Osteoblast (primary cell): Measurements from ENCODE around the gene ZNF496. TPM values are rescaled to one million over a fixed set of nuclear protein-coding genes. Genes with fewer than 3 reads are reported as not detected.
A peak's percentile ranks its signal among the peaks of the same experiment; 100 is the strongest.
"Not testable (repeated sequence)": the region's sequence is repeated elsewhere in the genome, so short reads cannot be mapped to it uniquely, and the experiment has no call there.

Experiments used
- DNase-seq: peaks from one replicate; pipeline ENCODE4 v3.0.0; 2011; ENCODE audit warnings: low spot score, mixed read lengths; ENCODE audit not compliant: insufficient read length; ENCODE audit errors: missing footprints
- H2AFZ ChIP-seq: 2 replicates; pipeline ENCODE4 v1.6.0; 2011; ENCODE audit warnings: mild to moderate bottlenecking, low read length
- H3K27ac ChIP-seq: 2 replicates; pipeline ENCODE4 v1.5.1; 2011; ENCODE audit warnings: mild to moderate bottlenecking, low read depth, low read length, moderate library complexity
- H3K27me3 ChIP-seq: 2 replicates; pipeline ENCODE4 v1.6.0; 2012; ENCODE audit warnings: mild to moderate bottlenecking, control low read depth, inconsistent platforms, low read length, moderate library complexity; ENCODE audit not compliant: insufficient read depth
- H3K36me3 ChIP-seq: 2 replicates; pipeline ENCODE4 v1.5.1; 2011; ENCODE audit warnings: mild to moderate bottlenecking, low read length, control low read depth, moderate library complexity; ENCODE audit not compliant: insufficient read depth
- H3K4me1 ChIP-seq: 2 replicates; pipeline ENCODE4 v1.5.1; 2011; ENCODE audit warnings: mild to moderate bottlenecking, low read length, control low read depth, moderate library complexity; ENCODE audit not compliant: insufficient read depth
- H3K4me2 ChIP-seq: 2 replicates; pipeline ENCODE4 v1.6.0; 2011; ENCODE audit warnings: mild to moderate bottlenecking, low read length; ENCODE audit not compliant: insufficient read depth
- H3K4me3 ChIP-seq: fragments of 200-600 bp; sonication (generic); 3 replicates; pipeline ENCODE4 v1.5.1; 2012; ENCODE audit warnings: mild to moderate bottlenecking, low read length, inconsistent platforms; ENCODE audit not compliant: insufficient read depth
- H3K79me2 ChIP-seq: 2 replicates; pipeline ENCODE4 v1.6.0; 2012; ENCODE audit warnings: mild to moderate bottlenecking, low read length, control low read depth, inconsistent platforms; ENCODE audit not compliant: insufficient read depth
- H3K9me3 ChIP-seq: 2 replicates; pipeline ENCODE4 v1.5.1; 2011; ENCODE audit warnings: low read depth, low read length, control low read depth
- H4K20me1 ChIP-seq: 2 replicates; pipeline ENCODE4 v1.6.0; 2012; ENCODE audit warnings: mild to moderate bottlenecking, low read length, control low read depth; ENCODE audit not compliant: insufficient read depth
- CTCF ChIP-seq: IDR thresholded peaks from 2 replicates; pipeline ENCODE4 v1.5.1; 2011; ENCODE audit warnings: mild to moderate bottlenecking, low read depth, low read length, moderate library complexity; ENCODE audit errors: extremely low read depth
- total RNA-seq: library from RNA; depleted of rRNA; stranded (reverse); fragments of >200 nt; gene quantifications from 2 replicates; pipeline ENCODE4 v1.2.3, GENCODE V29; 2012

The ZNF496 gene
- total RNA-seq, 1 donor: 29.3 TPM

GRCh38 chr1:247357781-247358211, 26.1 kb upstream of the ZNF496 start:
- H3K36me3 ChIP-seq: no peaks in the 10 kb centered on the region
- no peak overlapping the region for H3K4me3 ChIP-seq
- peak overlapping the region; percentile 79 for H3K27ac ChIP-seq
- no peaks in the 10 kb centered on the region for H3K79me2 ChIP-seq
- H3K27me3 ChIP-seq: no peaks in the 10 kb centered on the region
- no peak overlapping the region for H3K4me2 ChIP-seq
- peaks cover 49% of the 10 kb centered on the region for H3K4me1 ChIP-seq
- H4K20me1 ChIP-seq: no peaks in the 10 kb centered on the region
- no peaks in the 10 kb centered on the region for H3K9me3 ChIP-seq
- DNase-seq: peak; percentile 54
- H2AFZ ChIP-seq: no peak overlapping the region
- no peak for TF ChIP-seq CTCF

GRCh38 chr1:247357052-247357780, 25.5 kb upstream of the ZNF496 start:
- peak; percentile 74 for DNase-seq
- H3K27ac ChIP-seq: peak overlapping the region; percentile 79
- peaks cover 49% of the 10 kb centered on the region for H3K4me1 ChIP-seq
- no peaks in the 10 kb centered on the region for H3K79me2 ChIP-seq
- H3K27me3 ChIP-seq: no peaks in the 10 kb centered on the region
- H2AFZ ChIP-seq: no peak overlapping the region
- peak overlapping the region; percentile 8 for H3K4me2 ChIP-seq
- H4K20me1 ChIP-seq: no peaks in the 10 kb centered on the region
- TF ChIP-seq CTCF: no peak
- no peaks in the 10 kb centered on the region for H3K36me3 ChIP-seq
- peak overlapping the region; percentile 9 for H3K4me3 ChIP-seq
- H3K9me3 ChIP-seq: no peaks in the 10 kb centered on the region

- H4K20me1 ChIP-seq, H3K4me3 ChIP-seq, H3K36me3 ChIP-seq, H2AFZ ChIP-seq, DNase-seq, H3K27ac ChIP-seq, H3K79me2 ChIP-seq, H3K4me2 ChIP-seq, H3K27me3 ChIP-seq, H3K9me3 ChIP-seq: not testable (repeated sequence)
- peaks cover 36% of the 10 kb centered on the region for H3K4me1 ChIP-seq
These were observed 23.5 kb upstream of the ZNF496 start for GRCh38 chr1:247355160-247355559.

- no peaks in the 10 kb centered on the region for H3K36me3 ChIP-seq
- peaks cover 12% of the 10 kb centered on the region for H3K4me1 ChIP-seq
- H3K9me3 ChIP-seq: no peaks in the 10 kb centered on the region
- H3K4me3 ChIP-seq: no peak overlapping the region
- no peak overlapping the region for H3K27ac ChIP-seq
- H3K4me2 ChIP-seq: no peak overlapping the region
- no peak for DNase-seq
- H2AFZ ChIP-seq: no peak overlapping the region
- no peaks in the 10 kb centered on the region for H4K20me1 ChIP-seq
- H3K27me3 ChIP-seq: no peaks in the 10 kb centered on the region
- no peak for TF ChIP-seq CTCF
- H3K79me2 ChIP-seq: no peaks in the 10 kb centered on the region
These were observed 20.5 kb upstream of the ZNF496 start for GRCh38 chr1:247352175-247352574.
